Measurements from ENCODE around the gene UBFD1. TPM values are rescaled to one million over a fixed set of nuclear protein-coding genes. Genes with fewer than 3 reads are reported as not detected.

UBFD1 gene
- total RNA-seq, 1 experiment from 2014 or later = 125 TPM

DNA sequence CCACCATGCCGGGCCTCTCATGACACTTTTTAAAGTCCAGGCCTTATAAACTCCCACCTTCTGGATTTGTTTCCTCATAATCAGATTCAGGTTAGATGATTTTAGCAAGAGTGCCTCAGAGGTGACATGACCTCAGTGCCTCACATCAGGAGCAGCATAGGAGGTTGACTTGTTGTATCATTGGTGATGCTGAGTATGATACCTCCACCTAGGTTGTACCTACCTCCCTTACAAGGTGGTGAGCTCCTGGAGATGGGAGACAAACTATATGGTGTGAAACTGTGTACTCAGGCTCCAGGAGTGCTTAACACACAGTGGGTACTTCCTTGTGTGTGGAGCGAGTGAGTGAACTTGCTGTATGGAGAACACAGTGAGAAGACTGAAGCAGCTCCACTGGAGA, 20.0 kb downstream of the UBFD1 start:
- H3K27ac Mint-ChIP-seq (ENCODE audit: unreplicated experiment) = no peak overlapping the region
- CTCF ChIA-PET = no interaction called here
- TF ChIP-seq, protein P1, sequence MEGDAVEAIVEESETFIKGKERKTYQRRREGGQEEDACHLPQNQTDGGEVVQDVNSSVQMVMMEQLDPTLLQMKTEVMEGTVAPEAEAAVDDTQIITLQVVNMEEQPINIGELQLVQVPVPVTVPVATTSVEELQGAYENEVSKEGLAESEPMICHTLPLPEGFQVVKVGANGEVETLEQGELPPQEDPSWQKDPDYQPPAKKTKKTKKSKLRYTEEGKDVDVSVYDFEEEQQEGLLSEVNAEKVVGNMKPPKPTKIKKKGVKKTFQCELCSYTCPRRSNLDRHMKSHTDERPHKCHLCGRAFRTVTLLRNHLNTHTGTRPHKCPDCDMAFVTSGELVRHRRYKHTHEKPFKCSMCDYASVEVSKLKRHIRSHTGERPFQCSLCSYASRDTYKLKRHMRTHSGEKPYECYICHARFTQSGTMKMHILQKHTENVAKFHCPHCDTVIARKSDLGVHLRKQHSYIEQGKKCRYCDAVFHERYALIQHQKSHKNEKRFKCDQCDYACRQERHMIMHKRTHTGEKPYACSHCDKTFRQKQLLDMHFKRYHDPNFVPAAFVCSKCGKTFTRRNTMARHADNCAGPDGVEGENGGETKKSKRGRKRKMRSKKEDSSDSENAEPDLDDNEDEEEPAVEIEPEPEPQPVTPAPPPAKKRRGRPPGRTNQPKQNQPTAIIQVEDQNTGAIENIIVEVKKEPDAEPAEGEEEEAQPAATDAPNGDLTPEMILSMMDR (IDR thresholded peaks at IDR 0.05; ENCODE audit: unreplicated experiment) = no peak
- H3K9me3 Mint-ChIP-seq (ENCODE audit: low read depth, unreplicated experiment) = no peaks in the 10 kb centered on the region
- no TSS peak for BruUV-seq (replicated peaks)
- intact Hi-C loops (cut with micrococcal nuclease; ENCODE audit: unreplicated experiment) = no loop called here
- H3K36me3 Mint-ChIP-seq (ENCODE audit: insufficient read depth, unreplicated experiment) = peaks cover 60% of the 10 kb centered on the region
- no peak overlapping the region for H3K4me3 Mint-ChIP-seq (ENCODE audit: low read depth, unreplicated experiment)
- no peaks in the 10 kb centered on the region for H3K4me1 Mint-ChIP-seq (ENCODE audit: low read depth, unreplicated experiment)
- H3K27me3 Mint-ChIP-seq (ENCODE audit: unreplicated experiment) = no peaks in the 10 kb centered on the region
- no peak for DNase-seq

DNA sequence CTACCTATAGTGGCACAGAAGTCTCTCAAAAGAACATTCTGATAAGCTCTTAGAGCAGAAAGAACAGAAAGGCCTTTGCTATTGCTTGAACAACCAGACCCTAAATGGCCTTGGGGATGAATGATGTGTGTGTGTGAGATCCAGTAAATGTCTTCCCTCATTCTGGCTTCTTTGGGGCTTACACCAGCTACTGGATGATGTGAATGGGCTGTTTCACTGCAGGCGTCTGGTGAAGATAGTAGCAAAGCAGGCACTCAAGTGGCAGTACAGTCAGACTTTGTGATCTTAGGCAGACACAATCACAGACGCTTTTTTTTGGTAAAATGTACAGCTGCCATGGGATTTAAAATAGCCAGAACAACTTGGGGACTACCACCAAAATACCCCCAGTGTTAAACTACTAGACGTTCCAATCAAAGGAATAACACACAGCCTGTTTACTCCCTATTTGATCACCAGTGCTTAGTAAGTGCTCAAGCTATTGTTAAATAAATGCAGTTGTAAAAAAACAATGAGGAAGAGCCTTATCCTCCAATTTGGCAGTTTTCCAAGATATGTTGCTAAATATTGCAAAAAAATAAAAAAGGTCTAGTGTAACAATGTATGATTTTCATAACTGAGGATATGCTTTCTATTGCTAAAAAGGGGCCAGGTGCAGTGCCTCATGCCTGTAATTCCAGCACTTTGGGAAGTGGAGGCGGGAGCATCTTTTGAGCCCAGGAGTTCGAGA, 20.7 kb downstream of the UBFD1 start:
- no peaks in the 10 kb centered on the region for H3K27me3 Mint-ChIP-seq (ENCODE audit: unreplicated experiment)
- H3K4me3 Mint-ChIP-seq (ENCODE audit: low read depth, unreplicated experiment) = no peak overlapping the region
- H3K36me3 Mint-ChIP-seq (ENCODE audit: insufficient read depth, unreplicated experiment) = peaks cover 61% of the 10 kb centered on the region
- no peak overlapping the region for H3K27ac Mint-ChIP-seq (ENCODE audit: unreplicated experiment)
- H3K4me1 Mint-ChIP-seq (ENCODE audit: low read depth, unreplicated experiment) = no peaks in the 10 kb centered on the region
- CTCF ChIA-PET = no interaction called here
- no peak for DNase-seq
- intact Hi-C loops (cut with micrococcal nuclease; ENCODE audit: unreplicated experiment) = no loop called here
- no TSS peak for BruUV-seq (replicated peaks)
- TF ChIP-seq, protein P1 (IDR thresholded peaks at IDR 0.05; ENCODE audit: unreplicated experiment) = no peak
- H3K9me3 Mint-ChIP-seq (ENCODE audit: low read depth, unreplicated experiment) = no peaks in the 10 kb centered on the region

DNA sequence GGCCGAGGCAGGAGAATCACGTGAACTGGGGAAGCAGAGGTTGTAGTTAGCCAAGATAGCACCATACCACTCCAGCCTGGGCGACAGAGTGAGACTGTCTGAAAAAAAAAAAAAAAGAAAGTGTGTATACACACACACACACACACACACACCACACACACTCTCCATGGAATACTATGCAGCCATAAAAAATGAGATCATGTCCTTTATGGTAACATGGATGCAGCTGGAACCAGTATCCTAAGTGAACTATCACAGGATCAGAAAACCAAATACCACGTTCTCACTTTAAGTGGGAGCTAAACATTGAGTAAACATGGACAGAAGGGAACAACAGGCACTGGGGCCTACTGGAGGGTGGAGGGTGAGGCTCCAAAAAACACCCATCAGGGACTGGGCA, 21.8 kb downstream of the UBFD1 start:
- BruUV-seq (replicated peaks) = no TSS peak
- Mint-ChIP-seq H3K36me3 (ENCODE audit: insufficient read depth, unreplicated experiment) (peaks cover 67% of the 10 kb centered on the region), H3K27me3 (ENCODE audit: unreplicated experiment) (no peaks in the 10 kb centered on the region), H3K27ac (ENCODE audit: unreplicated experiment) (no peak overlapping the region), H3K4me3 (ENCODE audit: low read depth, unreplicated experiment) (no peak overlapping the region), H3K9me3 (ENCODE audit: low read depth, unreplicated experiment) (no peaks in the 10 kb centered on the region), H3K4me1 (ENCODE audit: low read depth, unreplicated experiment) (no peaks in the 10 kb centered on the region)
- TF ChIP-seq, protein P1 (IDR thresholded peaks at IDR 0.05; ENCODE audit: unreplicated experiment) = no peak
- intact Hi-C loops (cut with micrococcal nuclease; ENCODE audit: unreplicated experiment) = no loop called here
- CTCF ChIA-PET = interaction anchor here (0.7 kb wide), 1 partner anchor 62 kb away, joined by 3 read pairs; no protein-coding TSS in a partner anchor
- no peak for DNase-seq

DNA sequence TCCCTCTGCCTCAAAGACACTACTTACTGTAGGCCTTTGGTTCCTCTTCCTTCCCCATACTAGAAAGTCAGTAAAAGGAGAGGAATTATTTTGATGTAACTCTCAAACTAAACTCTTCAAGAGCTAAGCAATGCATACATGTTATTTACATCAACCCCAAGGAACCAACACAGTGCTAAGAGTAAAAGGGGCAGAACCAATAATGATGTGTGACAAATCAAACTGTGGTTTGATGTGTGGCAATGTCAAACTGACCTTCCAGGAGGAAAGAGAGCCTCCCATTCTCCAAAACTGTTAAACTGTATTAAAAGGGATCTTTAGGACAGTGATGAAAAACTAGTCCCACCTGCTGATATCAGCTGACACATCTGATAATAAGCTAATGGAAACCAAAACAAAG, 22.9 kb downstream of the UBFD1 start:
- TF ChIP-seq, protein P1 (IDR thresholded peaks at IDR 0.05; ENCODE audit: unreplicated experiment) = no peak
- CTCF ChIA-PET = no interaction called here
- intact Hi-C loops (cut with micrococcal nuclease; ENCODE audit: unreplicated experiment) = no loop called here
- Mint-ChIP-seq H3K4me1 (ENCODE audit: low read depth, unreplicated experiment) (no peaks in the 10 kb centered on the region), H3K36me3 (ENCODE audit: insufficient read depth, unreplicated experiment) (peaks cover 64% of the 10 kb centered on the region), H3K27me3 (ENCODE audit: unreplicated experiment) (no peaks in the 10 kb centered on the region), H3K27ac (ENCODE audit: unreplicated experiment) (no peak overlapping the region), H3K4me3 (ENCODE audit: low read depth, unreplicated experiment) (no peak overlapping the region), H3K9me3 (ENCODE audit: low read depth, unreplicated experiment) (no peaks in the 10 kb centered on the region)
- DNase-seq = no peak
- BruUV-seq (replicated peaks) = no TSS peak
